HepG2 (cell line): ENCODE data around the gene NARS2. TPM values are rescaled to one million over a fixed set of nuclear protein-coding genes. Genes with fewer than 3 reads are reported as not detected.

Experiments
- CENPBD1 ChIP-seq: sonication (generic); formaldehyde crosslinking; IDR thresholded peaks from 2 replicates; pipeline ENCODE4 v1.8.0; 2022; ENCODE audit warnings: missing genetic modification reagents, low read depth, mild to moderate bottlenecking, borderline replicate concordance
- HNF4G ChIP-seq, 2 experiments: sonication (generic) in 1 of 2; formaldehyde crosslinking in 1 of 2; IDR thresholded peaks; 2 replicates each; pipeline versions ENCODE4 v1.4.0 to v1.6.1; 2011 to 2020; ENCODE audit warnings: borderline replicate concordance in 2 of 2, low read depth in 2 of 2, mild to moderate bottlenecking in 2 of 2, low read length in 1 of 2, missing genetic modification reagents in 1 of 2, moderate library complexity in 1 of 2
- MXD1 ChIP-seq: sonication (generic); formaldehyde crosslinking; IDR thresholded peaks from 2 replicates; pipeline ENCODE4 v1.4.0; 2020; ENCODE audit warnings: mild to moderate bottlenecking, missing genetic modification reagents
- NR2F6 ChIP-seq, 2 experiments: IDR thresholded peaks; 2 replicates each; pipeline ENCODE4 v1.6.1; 2016; ENCODE audit warnings: antibody characterized with exemption in 1 of 2, mild to moderate bottlenecking in 1 of 2
- ONECUT2 ChIP-seq: sonication (generic); formaldehyde crosslinking; IDR thresholded peaks from 2 replicates; pipeline ENCODE4 v1.4.0; 2020; ENCODE audit warnings: missing genetic modification reagents
- RCOR2 ChIP-seq: IDR thresholded peaks from 2 replicates; pipeline ENCODE4 v1.6.1; 2016; ENCODE audit warnings: missing biosample characterization, missing genetic modification reagents
- STAT5B ChIP-seq: sonication (generic); formaldehyde crosslinking; IDR thresholded peaks from 2 replicates; pipeline ENCODE4 v1.4.0; 2020; ENCODE audit warnings: missing genetic modification reagents
- ZMYM4 ChIP-seq: sonication (generic); formaldehyde crosslinking; IDR thresholded peaks from 2 replicates; pipeline ENCODE4 v1.8.1; 2023; ENCODE audit warnings: mild to moderate bottlenecking, missing genetic modification reagents
- ZNF567 ChIP-seq: sonication (generic); formaldehyde crosslinking; IDR thresholded peaks from 2 replicates; pipeline ENCODE4 v1.8.1; 2023; ENCODE audit warnings: mild to moderate bottlenecking, missing genetic modification reagents, borderline replicate concordance
- ZNF609 ChIP-seq: sonication (generic); formaldehyde crosslinking; IDR thresholded peaks from 2 replicates; pipeline ENCODE4 v1.4.0; 2020; ENCODE audit warnings: mild to moderate bottlenecking, missing genetic modification reagents, borderline replicate concordance
- ZNF713 ChIP-seq: sonication (generic); formaldehyde crosslinking; IDR thresholded peaks from 2 replicates; pipeline ENCODE4 v1.4.0; 2020; ENCODE audit warnings: mild to moderate bottlenecking, missing genetic modification reagents
- ZNF770 ChIP-seq: sonication (generic); formaldehyde crosslinking; IDR thresholded peaks from 2 replicates; pipeline ENCODE4 v1.5.0; 2020; ENCODE audit warnings: mild to moderate bottlenecking, missing genetic modification reagents
- polyA plus RNA-seq, 8 experiments: library from polyadenylated mRNA; depleted of rRNA in 3 of 8; stranded (reverse) in 7 of 8; unstranded in 1 of 8; fragments of >200 nt; fragmentation: Illumina TruSeq in 4 of 8; extraction: Trizol in 4 of 8; gene quantifications; 2 replicates each; pipeline versions ENCODE4 v1.2.1 to v1.2.3, GENCODE V29; 2011 to 2016; ENCODE audit warnings: low read depth in 4 of 8, missing spikeins in 1 of 8, mixed read lengths in 1 of 8; ENCODE audit not compliant: insufficient read depth in 1 of 8
- total RNA-seq, 5 experiments: library from RNA; depleted of rRNA; stranded (reverse); fragments of >200 nt; fragmentation: Illumina TruSeq; extraction: Trizol; gene quantifications; 2 replicates each; pipeline ENCODE4 v1.2.3, GENCODE V29; 2016; ENCODE audit warnings: low read depth in 1 of 5
- TF ChIP-seq, protein P1 (sequence below): sonication (generic); formaldehyde crosslinking; IDR thresholded peaks from 2 replicates; pipeline ENCODE4 v1.5.0; 2020; ENCODE audit warnings: mild to moderate bottlenecking, missing genetic modification reagents
- TF ChIP-seq, protein P2 (sequence below): sonication (generic); formaldehyde crosslinking; IDR thresholded peaks from 2 replicates; pipeline ENCODE4 v1.4.0; 2020; ENCODE audit warnings: missing genetic modification reagents
- TF ChIP-seq, protein P3 (sequence below): sonication (generic); formaldehyde crosslinking; IDR thresholded peaks from 2 replicates; pipeline ENCODE4 v1.4.0; 2020; ENCODE audit warnings: missing genetic modification reagents, borderline replicate concordance

The NARS2 gene
- total and polyA plus RNA-seq, 2 of the 13 experiments (the other 11 are each of a cell fraction or from before 2014, with no cell fraction given) = 45.9 to 65.0 TPM

DNA sequence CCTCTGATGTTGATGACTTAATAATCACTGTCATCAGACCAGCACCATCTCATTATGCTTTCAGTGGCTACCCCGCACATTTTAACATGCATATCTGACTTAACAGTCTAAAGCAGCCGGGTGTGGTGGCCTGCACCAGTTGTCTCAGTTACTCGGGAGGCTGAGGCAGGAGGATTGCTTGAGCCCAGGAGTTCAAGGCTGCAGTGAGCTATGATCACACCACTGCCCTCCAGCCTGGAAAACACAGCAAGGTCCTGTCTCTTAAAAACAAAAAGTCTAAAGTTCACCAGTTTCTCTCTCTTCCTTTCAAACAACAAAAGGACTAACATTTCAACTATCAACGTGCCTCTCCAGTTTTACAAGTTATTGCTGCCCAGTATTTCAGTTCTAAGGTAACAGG, 101.8 kb downstream of the NARS2 start (continued):
- no peak for TF ChIP-seq ZNF609
- peak; percentile 71; the same call in 1 of the 2 replicates for TF ChIP-seq RCOR2
- TF ChIP-seq, protein P1, sequence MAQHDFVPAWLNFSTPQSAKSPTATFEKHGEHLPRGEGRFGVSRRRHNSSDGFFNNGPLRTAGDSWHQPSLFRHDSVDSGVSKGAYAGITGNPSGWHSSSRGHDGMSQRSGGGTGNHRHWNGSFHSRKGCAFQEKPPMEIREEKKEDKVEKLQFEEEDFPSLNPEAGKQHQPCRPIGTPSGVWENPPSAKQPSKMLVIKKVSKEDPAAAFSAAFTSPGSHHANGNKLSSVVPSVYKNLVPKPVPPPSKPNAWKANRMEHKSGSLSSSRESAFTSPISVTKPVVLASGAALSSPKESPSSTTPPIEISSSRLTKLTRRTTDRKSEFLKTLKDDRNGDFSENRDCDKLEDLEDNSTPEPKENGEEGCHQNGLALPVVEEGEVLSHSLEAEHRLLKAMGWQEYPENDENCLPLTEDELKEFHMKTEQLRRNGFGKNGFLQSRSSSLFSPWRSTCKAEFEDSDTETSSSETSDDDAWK (CRISPR knock-in tag) = no peak
- TF ChIP-seq ZNF713 = no peak
- TF ChIP-seq CENPBD1 (CRISPR knock-in tag) = no peak
- TF ChIP-seq, protein P2, sequence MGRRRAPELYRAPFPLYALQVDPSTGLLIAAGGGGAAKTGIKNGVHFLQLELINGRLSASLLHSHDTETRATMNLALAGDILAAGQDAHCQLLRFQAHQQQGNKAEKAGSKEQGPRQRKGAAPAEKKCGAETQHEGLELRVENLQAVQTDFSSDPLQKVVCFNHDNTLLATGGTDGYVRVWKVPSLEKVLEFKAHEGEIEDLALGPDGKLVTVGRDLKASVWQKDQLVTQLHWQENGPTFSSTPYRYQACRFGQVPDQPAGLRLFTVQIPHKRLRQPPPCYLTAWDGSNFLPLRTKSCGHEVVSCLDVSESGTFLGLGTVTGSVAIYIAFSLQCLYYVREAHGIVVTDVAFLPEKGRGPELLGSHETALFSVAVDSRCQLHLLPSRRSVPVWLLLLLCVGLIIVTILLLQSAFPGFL = no peak
- 0 out of 2 replicates have a peak, but pooled peaks have one; percentile 8 for TF ChIP-seq NR2F6 (IDR thresholded peaks at IDR 0.05)
- peak; percentile 34; the same call in 1 of the 2 replicates for TF ChIP-seq NR2F6 (CRISPR knock-in tag; IDR thresholded peaks at IDR 0.05)
- no peak for TF ChIP-seq HNF4G (IDR thresholded peaks at IDR 0.05; ENCODE audit: borderline replicate concordance, low read depth, low read length)
- no peak; the same call in 1 of the 2 replicates for TF ChIP-seq HNF4G (CRISPR knock-in tag; IDR thresholded peaks at IDR 0.05; ENCODE audit: borderline replicate concordance, low read depth)
- TF ChIP-seq MXD1 (CRISPR knock-in tag) = no peak
- peak; percentile 72 for TF ChIP-seq ZMYM4 (CRISPR knock-in tag)
- TF ChIP-seq ONECUT2 = no peak
- TF ChIP-seq, protein P3, sequence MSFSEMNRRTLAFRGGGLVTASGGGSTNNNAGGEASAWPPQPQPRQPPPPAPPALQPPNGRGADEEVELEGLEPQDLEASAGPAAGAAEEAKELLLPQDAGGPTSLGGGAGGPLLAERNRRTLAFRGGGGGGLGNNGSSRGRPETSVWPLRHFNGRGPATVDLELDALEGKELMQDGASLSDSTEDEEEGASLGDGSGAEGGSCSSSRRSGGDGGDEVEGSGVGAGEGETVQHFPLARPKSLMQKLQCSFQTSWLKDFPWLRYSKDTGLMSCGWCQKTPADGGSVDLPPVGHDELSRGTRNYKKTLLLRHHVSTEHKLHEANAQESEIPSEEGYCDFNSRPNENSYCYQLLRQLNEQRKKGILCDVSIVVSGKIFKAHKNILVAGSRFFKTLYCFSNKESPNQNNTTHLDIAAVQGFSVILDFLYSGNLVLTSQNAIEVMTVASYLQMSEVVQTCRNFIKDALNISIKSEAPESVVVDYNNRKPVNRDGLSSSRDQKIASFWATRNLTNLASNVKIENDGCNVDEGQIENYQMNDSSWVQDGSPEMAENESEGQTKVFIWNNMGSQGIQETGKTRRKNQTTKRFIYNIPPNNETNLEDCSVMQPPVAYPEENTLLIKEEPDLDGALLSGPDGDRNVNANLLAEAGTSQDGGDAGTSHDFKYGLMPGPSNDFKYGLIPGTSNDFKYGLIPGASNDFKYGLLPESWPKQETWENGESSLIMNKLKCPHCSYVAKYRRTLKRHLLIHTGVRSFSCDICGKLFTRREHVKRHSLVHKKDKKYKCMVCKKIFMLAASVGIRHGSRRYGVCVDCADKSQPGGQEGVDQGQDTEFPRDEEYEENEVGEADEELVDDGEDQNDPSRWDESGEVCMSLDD (CRISPR knock-in tag) = no peak
- TF ChIP-seq ZNF567 (CRISPR knock-in tag) = no peak
- TF ChIP-seq STAT5B (CRISPR knock-in tag) = no peak
- peak; percentile 99 for TF ChIP-seq ZNF770 (CRISPR knock-in tag)
